Measurements from ENCODE around the gene SLC35E3.
"Not testable (repeated sequence)": the region's sequence is repeated elsewhere in the genome, so short reads cannot be mapped to it uniquely, and the experiment has no call there.

Gene SLC35E3

GRCh38 chr12:68794653-68795251, 48.8 kb downstream of the SLC35E3 start:
- no peak for TF ChIP-seq ZFX (IDR thresholded peaks at IDR 0.05)
- TF ChIP-seq, protein P1, sequence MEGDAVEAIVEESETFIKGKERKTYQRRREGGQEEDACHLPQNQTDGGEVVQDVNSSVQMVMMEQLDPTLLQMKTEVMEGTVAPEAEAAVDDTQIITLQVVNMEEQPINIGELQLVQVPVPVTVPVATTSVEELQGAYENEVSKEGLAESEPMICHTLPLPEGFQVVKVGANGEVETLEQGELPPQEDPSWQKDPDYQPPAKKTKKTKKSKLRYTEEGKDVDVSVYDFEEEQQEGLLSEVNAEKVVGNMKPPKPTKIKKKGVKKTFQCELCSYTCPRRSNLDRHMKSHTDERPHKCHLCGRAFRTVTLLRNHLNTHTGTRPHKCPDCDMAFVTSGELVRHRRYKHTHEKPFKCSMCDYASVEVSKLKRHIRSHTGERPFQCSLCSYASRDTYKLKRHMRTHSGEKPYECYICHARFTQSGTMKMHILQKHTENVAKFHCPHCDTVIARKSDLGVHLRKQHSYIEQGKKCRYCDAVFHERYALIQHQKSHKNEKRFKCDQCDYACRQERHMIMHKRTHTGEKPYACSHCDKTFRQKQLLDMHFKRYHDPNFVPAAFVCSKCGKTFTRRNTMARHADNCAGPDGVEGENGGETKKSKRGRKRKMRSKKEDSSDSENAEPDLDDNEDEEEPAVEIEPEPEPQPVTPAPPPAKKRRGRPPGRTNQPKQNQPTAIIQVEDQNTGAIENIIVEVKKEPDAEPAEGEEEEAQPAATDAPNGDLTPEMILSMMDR (conservative IDR thresholded peaks at IDR 0.05) = no peak
- no peak overlapping the region for H3K27ac ChIP-seq

DNA sequence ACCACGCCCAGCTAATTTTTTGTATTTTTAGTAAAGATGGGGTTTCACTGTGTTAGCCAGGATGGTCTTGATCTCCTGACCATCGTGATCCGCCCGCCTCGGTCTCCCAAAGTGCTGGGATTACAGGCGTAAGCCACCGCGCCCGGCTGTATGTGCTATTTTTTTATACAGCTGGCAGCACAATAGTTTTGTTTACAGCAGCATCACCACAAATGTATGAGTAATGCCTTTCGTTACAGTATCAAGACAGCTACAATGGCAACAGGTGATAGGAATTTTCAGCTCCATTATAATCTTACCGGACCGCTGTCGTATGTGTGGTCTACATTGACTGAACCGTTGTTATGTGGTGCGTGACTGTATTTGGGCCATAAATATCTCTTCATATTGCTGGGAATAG, 50.4 kb downstream of the SLC35E3 start:
- H3K27ac ChIP-seq = no peak overlapping the region
- TF ChIP-seq, protein P1 (conservative IDR thresholded peaks at IDR 0.05) = no peak
- no peak for TF ChIP-seq ZFX (IDR thresholded peaks at IDR 0.05)

DNA sequence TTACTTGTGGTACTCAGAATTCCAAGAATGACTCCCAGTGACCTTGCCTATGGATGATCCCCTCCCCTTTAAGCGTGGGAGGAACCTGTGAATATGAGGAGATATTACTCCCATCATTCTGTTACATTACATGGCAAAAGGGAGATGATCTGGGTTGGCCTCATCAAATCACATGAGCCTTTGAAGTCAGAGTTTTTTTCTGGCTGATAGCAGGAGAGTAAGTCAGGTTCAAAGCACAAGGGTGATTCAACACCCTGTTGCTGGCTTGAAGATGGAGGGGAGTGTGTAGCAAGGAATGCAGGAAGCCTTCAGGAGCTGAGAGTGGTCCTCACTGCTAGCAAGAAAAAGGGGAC, 52.9 kb downstream of the SLC35E3 start:
- H3K27ac ChIP-seq = no peak overlapping the region
- TF ChIP-seq, protein P1 (conservative IDR thresholded peaks at IDR 0.05) = no peak
- TF ChIP-seq ZFX (IDR thresholded peaks at IDR 0.05) = no peak

DNA sequence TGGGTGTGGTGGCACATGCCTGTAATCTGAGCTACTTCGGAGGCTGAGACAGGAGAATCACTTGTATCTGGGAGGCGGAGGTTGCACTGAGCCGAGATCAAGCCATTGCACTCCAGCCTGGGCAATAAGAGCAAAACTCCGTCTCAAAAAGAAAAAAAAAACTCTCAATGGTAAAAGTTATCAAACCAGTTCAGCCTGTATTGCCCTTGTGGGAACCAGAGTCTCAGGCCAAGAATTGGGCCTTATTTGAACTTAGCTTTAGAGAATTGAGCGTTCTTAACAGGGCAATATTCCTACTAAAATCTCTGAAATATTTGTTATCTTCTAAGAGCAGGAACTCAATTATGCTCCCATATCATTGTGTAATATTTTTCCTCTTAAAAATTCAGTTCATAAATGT, 54.3 kb downstream of the SLC35E3 start:
- H3K27ac ChIP-seq = peak overlapping the region; percentile 72
- TF ChIP-seq ZFX (IDR thresholded peaks at IDR 0.05) = no peak
- TF ChIP-seq, protein P1 (conservative IDR thresholded peaks at IDR 0.05) = no peak

DNA sequence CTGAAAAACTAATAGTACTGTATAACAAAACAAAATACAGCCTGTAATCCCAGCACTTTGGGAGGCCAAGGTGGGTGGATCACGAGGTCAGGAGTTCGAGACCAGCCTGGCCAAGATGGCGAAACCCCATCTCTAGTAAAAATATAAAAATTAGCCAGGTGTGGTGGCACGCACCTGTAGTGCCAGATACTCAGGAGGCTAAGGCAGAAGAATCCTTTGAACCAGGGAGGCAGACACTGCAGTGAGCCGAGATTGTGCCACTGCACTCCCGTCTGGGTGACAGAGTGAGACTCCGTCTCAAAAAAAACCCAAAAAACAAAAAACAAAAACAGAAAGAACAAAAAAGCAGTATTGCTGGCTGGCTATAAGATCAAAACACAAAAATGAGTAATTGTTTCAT, 55.1 kb downstream of the SLC35E3 start:
- peak overlapping the region; percentile 49 for H3K27ac ChIP-seq

GRCh38 chr12:68802372-68802745, 56.4 kb downstream of the SLC35E3 start:
- H3K27ac ChIP-seq = not testable (repeated sequence)

DNA sequence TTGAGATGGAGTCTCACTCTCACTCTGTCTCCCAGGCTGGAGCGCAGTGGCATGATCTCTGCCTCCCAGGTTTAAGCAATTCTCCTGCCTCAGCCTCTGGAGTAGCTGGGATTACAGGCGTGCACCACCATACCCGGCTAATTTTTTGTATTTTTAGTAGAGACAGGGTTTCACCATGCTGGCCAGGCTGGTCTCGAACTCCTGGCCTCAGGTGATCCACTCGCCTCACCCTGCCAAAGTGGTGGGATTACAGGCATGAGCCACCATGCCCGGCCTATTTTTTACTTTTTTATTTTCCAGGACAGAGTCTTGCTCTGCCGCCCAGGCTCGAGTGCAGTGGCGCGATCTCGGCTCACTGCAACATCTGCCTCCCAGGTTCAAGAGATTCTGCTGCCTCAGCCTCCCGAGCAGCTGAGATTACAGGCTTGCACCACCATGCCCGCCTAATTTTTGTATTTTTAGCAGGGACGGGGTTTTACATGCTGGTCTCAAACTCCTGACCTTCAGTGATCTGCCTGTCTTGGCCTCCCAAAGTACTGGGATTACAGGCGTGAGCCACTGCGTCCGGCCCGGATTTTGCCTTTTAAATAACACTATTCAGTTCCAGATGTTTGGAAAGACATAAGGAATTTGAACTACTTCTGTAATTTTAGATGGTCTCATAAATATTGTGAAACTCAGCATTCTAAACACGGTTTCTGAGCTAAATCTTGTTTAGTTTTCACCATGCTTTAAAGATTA, 57.1 kb downstream of the SLC35E3 start:
- not testable (repeated sequence) for H3K27ac ChIP-seq

DNA sequence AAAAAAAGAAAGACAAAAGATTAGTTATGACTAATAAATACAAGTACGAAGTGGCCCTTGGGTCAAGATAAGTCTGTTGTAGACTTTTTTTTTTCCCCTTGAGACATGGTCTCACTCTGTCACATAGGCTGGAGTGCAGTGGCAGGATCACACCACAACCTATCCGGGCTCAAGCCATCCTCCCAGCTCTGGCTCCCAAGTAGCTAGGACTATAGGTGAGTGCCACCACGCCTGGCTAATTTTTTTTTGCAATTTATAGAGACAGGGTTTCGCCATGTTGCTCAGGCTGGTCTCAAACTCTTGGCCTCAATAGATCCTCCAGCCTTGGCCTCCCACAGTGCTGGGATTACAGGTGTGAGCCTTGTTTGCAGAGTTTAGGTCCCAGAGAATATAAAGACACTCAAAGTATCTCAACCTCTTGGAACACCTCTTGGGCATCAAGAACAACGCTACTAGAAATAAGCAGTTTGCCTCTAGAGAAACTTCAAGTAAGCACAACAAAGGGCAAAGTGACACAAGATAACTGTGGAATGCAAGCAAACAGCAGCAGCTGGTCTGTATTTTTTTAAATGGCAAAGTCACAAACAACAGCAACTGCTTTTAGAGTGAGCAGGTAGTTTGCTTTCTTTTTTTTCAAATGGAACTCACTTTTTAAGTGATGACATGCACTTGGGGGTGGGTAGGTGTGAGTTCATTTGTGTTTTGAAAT, 58.1 kb downstream of the SLC35E3 start:
- no peak overlapping the region for H3K27ac ChIP-seq
- no peak for TF ChIP-seq ZFX (IDR thresholded peaks at IDR 0.05)
- TF ChIP-seq, protein P1 (conservative IDR thresholded peaks at IDR 0.05) = no peak
